ENCODE measurements around the gene CCM2L.
A peak's percentile ranks its signal among the peaks of the same experiment; 100 is the strongest.

CCM2L gene

DNA sequence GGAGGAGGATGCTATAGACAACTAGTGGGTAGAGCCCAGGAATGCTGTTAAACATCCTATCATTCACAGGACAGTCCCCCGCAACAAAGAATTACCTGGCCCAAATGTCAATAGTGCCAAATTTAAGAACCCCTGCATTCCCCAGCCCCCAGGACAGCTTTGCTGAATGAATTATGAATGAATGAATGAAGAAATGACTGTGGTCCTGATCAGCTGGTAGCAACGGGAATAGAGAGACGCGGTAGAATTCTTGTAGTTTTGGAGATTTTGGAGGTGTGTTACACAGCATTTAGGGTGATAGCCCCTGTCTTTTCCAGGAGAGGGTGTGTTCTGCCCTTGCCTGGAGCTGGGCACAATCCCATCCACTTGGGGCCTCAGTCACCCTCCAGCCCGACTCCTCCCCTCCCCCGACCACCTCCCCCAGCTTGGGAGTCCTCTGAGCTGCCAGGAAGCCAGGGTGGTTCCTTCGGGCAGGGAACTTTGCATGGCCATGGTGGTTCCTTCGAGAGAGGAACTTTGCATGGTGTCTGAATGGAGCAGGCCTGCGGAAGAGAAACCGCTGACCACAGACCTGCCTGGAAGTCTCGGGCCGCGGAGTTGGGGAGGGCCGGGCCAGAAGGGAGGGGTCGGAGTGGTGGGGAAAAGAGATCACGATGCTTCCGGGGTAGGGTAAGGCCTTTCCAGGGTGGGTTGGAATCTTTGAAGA is 40.8 kb downstream of the CCM2L start:
- Histone ChIP-seq H3K36me3 (ENCODE audit: control insufficient read depth in 1 of 2, insufficient read depth in 2 of 2, low read depth in 1 of 2, low read length in 2 of 2) (peaks cover 0 to 3% of the 10 kb centered on the region in 2 experiments), H3K18ac (ENCODE audit: low read depth in 1 of 2, low read length in 2 of 2) (no peak overlapping the region), H2BK12ac (ENCODE audit: low read length in 2 of 2) (no peak overlapping the region), H3K23ac (ENCODE audit: low read length in 2 of 2) (peak overlapping the region in 1 of 2 experiments; percentile 83), H3K4ac (ENCODE audit: low read depth in 1 of 2, low read length in 2 of 2) (no peak overlapping the region), H3K4me1 (ENCODE audit: control insufficient read depth, insufficient read depth, low read depth, low read length) (peaks cover 8% of the 10 kb centered on the region), H2BK15ac (ENCODE audit: low read depth, poor library complexity, severe bottlenecking) (no peak overlapping the region), H4K91ac (ENCODE audit: low read length) (no peak overlapping the region), H3K79me1 (replicated peaks; ENCODE audit: low read length, poor library complexity, severe bottlenecking) (no peaks in the 10 kb centered on the region), H3K9ac (ENCODE audit: low read length) (no peak overlapping the region), H3K4me3 (ENCODE audit: insufficient read depth in 1 of 2, low read depth in 1 of 2, low read length in 2 of 2) (no peak overlapping the region), H4K8ac (ENCODE audit: low read length) (no peak overlapping the region), H3K9me3 (ENCODE audit: control insufficient read depth, low read length) (no peaks in the 10 kb centered on the region), H2BK5ac (ENCODE audit: low read depth, low read length, poor library complexity, severe bottlenecking) (no peak overlapping the region), H2AK5ac (ENCODE audit: low read length, severe bottlenecking) (no peak overlapping the region), H3K27ac (ENCODE audit: low read length, poor library complexity, severe bottlenecking) (no peak overlapping the region), H2AFZ (ENCODE audit: low read depth, low read length) (no peak overlapping the region), H3K4me2 (ENCODE audit: low read length, poor library complexity, severe bottlenecking) (no peak overlapping the region), H2BK120ac (ENCODE audit: low read depth, low read length) (no peak overlapping the region), H3K27me3 (ENCODE audit: control insufficient read depth in 1 of 2, insufficient read depth in 1 of 2, low read length in 2 of 2) (peaks cover 71 to 77% of the 10 kb centered on the region in 2 experiments), H3K14ac (ENCODE audit: low read length in 2 of 2) (no peak overlapping the region)
- 25% methylated on average over 16 of the region's 17 CpGs for whole genome bisulfite sequencing
- DNase-seq: no peak

DNA sequence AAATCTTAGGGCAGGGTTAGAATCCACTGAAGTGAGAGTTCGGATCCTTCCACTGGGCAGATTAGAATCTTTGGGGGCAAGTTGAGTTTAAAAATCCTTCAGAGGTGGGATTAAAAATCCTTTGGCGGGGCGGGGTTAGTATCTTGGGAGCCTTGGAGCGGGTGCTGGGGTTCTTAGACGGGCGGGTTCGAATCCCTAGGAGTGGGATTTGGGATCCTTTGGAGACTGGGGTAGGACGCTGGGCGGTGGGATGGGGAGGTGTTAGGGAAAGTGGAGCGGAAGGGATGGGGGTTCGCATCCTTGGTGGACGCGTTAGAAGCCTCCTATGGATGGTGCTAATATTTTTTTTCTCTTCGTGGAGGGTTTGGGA is 41.5 kb downstream of the CCM2L start:
- DNase-seq: no peak
- Histone ChIP-seq H2AFZ (ENCODE audit: low read depth, low read length) (peak overlapping the region; percentile 19), H2AK5ac (ENCODE audit: low read length, severe bottlenecking) (no peak overlapping the region), H3K4me1 (ENCODE audit: control insufficient read depth, insufficient read depth, low read depth, low read length) (peaks cover 8% of the 10 kb centered on the region), H3K4me3 (ENCODE audit: insufficient read depth in 1 of 2, low read depth in 1 of 2, low read length in 2 of 2) (no peak overlapping the region), H4K8ac (ENCODE audit: low read length) (no peak overlapping the region), H2BK15ac (ENCODE audit: low read depth, poor library complexity, severe bottlenecking) (no peak overlapping the region), H3K9ac (ENCODE audit: low read length) (no peak overlapping the region), H2BK12ac (ENCODE audit: low read length in 2 of 2) (no peak overlapping the region), H3K27me3 (ENCODE audit: control insufficient read depth in 1 of 2, insufficient read depth in 1 of 2, low read length in 2 of 2) (peaks cover 66 to 77% of the 10 kb centered on the region in 2 experiments), H3K79me1 (replicated peaks; ENCODE audit: low read length, poor library complexity, severe bottlenecking) (no peaks in the 10 kb centered on the region), H3K27ac (ENCODE audit: low read length, poor library complexity, severe bottlenecking) (no peak overlapping the region), H3K23ac (ENCODE audit: low read length in 2 of 2) (no peak overlapping the region), H3K9me3 (ENCODE audit: control insufficient read depth, low read length) (no peaks in the 10 kb centered on the region), H3K36me3 (ENCODE audit: control insufficient read depth in 1 of 2, insufficient read depth in 2 of 2, low read depth in 1 of 2, low read length in 2 of 2) (peaks cover 0 to 3% of the 10 kb centered on the region in 2 experiments), H4K91ac (ENCODE audit: low read length) (no peak overlapping the region), H3K4ac (ENCODE audit: low read depth in 1 of 2, low read length in 2 of 2) (no peak overlapping the region), H3K4me2 (ENCODE audit: low read length, poor library complexity, severe bottlenecking) (no peak overlapping the region), H2BK120ac (ENCODE audit: low read depth, low read length) (no peak overlapping the region), H2BK5ac (ENCODE audit: low read depth, low read length, poor library complexity, severe bottlenecking) (peak overlapping the region; percentile 21), H3K14ac (ENCODE audit: low read length in 2 of 2) (no peak overlapping the region), H3K18ac (ENCODE audit: low read depth in 1 of 2, low read length in 2 of 2) (no peak overlapping the region)
- WGBS: 16% methylated on average over 14 of the region's 14 CpGs

- H3K9me3 ChIP-seq (ENCODE audit: control insufficient read depth, low read length): no peaks in the 10 kb centered on the region
- WGBS: 6% methylated on average over 58 of the region's 58 CpGs
- H2BK15ac ChIP-seq (ENCODE audit: low read depth, poor library complexity, severe bottlenecking): peak within 1 kb of the TSS; percentile 23
These were observed 42.0 kb downstream of the CCM2L start, which contains the start of gene HCK for GRCh38 chr20:32052090-32052777. Gene HCK, plus strand, starts transcription at chr20:32052242.

DNA sequence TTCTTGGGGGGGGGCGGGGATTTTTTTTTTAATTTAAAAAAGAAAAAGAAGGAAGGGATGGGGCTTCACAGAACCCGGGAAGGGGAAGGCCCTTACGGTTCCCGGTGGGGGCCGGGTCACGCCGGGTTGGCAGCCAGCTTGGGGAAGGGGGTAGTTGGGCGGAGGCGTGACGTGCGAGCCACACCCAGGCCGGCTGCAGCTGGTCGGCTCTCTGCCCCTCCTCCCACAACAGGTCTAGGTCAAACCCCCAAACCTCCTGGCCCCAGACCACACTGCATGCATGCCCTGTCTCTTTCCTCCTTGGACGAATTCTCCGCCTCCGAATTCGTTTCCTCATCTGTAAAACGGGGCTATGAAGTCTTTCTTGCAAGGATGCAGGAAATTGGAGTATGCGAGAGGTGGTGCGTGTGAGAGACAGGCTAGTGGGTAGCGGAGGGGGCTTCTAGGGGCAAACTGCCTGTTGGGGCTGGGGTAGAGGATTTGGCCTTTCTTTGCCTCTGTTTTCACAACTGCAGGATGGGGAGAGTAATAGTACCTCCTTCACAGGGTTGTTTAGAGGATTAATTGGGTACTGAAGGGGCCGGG is 42.6 kb downstream of the CCM2L start:
- Histone ChIP-seq H3K14ac (ENCODE audit: low read length in 2 of 2) (no peak overlapping the region), H3K18ac (ENCODE audit: low read depth in 1 of 2, low read length in 2 of 2) (no peak overlapping the region), H2BK15ac (ENCODE audit: low read depth, poor library complexity, severe bottlenecking) (peak overlapping the region; percentile 23), H3K4me1 (ENCODE audit: control insufficient read depth, insufficient read depth, low read depth, low read length) (peaks cover 8% of the 10 kb centered on the region), H3K27me3 (ENCODE audit: control insufficient read depth in 1 of 2, insufficient read depth in 1 of 2, low read length in 2 of 2) (peaks cover 69 to 81% of the 10 kb centered on the region in 2 experiments), H2AK5ac (ENCODE audit: low read length, severe bottlenecking) (no peak overlapping the region), H3K23ac (ENCODE audit: low read length in 2 of 2) (peak overlapping the region in 1 of 2 experiments; percentile 53), H3K79me1 (replicated peaks; ENCODE audit: low read length, poor library complexity, severe bottlenecking) (no peaks in the 10 kb centered on the region), H2BK12ac (ENCODE audit: low read length in 2 of 2) (no peak overlapping the region), H3K9ac (ENCODE audit: low read length) (no peak overlapping the region), H3K4me3 (ENCODE audit: insufficient read depth in 1 of 2, low read depth in 1 of 2, low read length in 2 of 2) (no peak overlapping the region), H2BK120ac (ENCODE audit: low read depth, low read length) (no peak overlapping the region), H3K4me2 (ENCODE audit: low read length, poor library complexity, severe bottlenecking) (no peak overlapping the region), H3K4ac (ENCODE audit: low read depth in 1 of 2, low read length in 2 of 2) (no peak overlapping the region), H3K27ac (ENCODE audit: low read length, poor library complexity, severe bottlenecking) (no peak overlapping the region), H4K91ac (ENCODE audit: low read length) (no peak overlapping the region), H3K36me3 (ENCODE audit: control insufficient read depth in 1 of 2, insufficient read depth in 2 of 2, low read depth in 1 of 2, low read length in 2 of 2) (peaks cover 0 to 3% of the 10 kb centered on the region in 2 experiments), H3K9me3 (ENCODE audit: control insufficient read depth, low read length) (no peaks in the 10 kb centered on the region), H2AFZ (ENCODE audit: low read depth, low read length) (no peak overlapping the region), H2BK5ac (ENCODE audit: low read depth, low read length, poor library complexity, severe bottlenecking) (no peak overlapping the region), H4K8ac (ENCODE audit: low read length) (no peak overlapping the region)
- DNase-seq: no peak
- 29% methylated on average over 17 of the region's 22 CpGs for WGBS

More at GRCh38 chr20:32052090-32052777, 42.0 kb downstream of the CCM2L start, which contains the start of gene HCK:
- Histone ChIP-seq H3K79me1 (replicated peaks; ENCODE audit: low read length, poor library complexity, severe bottlenecking) (no peaks in the 10 kb centered on the region), H3K23ac (ENCODE audit: low read length in 2 of 2) (peak within 1 kb of the TSS in 1 of 2 experiments; percentile 96), H3K27ac (ENCODE audit: low read length, poor library complexity, severe bottlenecking) (no peak within 1 kb of the TSS), H3K27me3 (ENCODE audit: control insufficient read depth in 1 of 2, insufficient read depth in 1 of 2, low read length in 2 of 2) (peaks cover 68 to 80% of the 10 kb centered on the region in 2 experiments), H3K4me3 (ENCODE audit: insufficient read depth in 1 of 2, low read depth in 1 of 2, low read length in 2 of 2) (no peak within 1 kb of the TSS), H2AFZ (ENCODE audit: low read depth, low read length) (peak within 1 kb of the TSS; percentile 19), H2BK120ac (ENCODE audit: low read depth, low read length) (no peak within 1 kb of the TSS), H2BK12ac (ENCODE audit: low read length in 2 of 2) (no peak within 1 kb of the TSS), H3K36me3 (ENCODE audit: control insufficient read depth in 1 of 2, insufficient read depth in 2 of 2, low read depth in 1 of 2, low read length in 2 of 2) (peaks cover 0 to 3% of the 10 kb centered on the region in 2 experiments), H3K18ac (ENCODE audit: low read depth in 1 of 2, low read length in 2 of 2) (no peak within 1 kb of the TSS), H4K91ac (ENCODE audit: low read length) (no peak within 1 kb of the TSS), H2BK5ac (ENCODE audit: low read depth, low read length, poor library complexity, severe bottlenecking) (peak within 1 kb of the TSS; percentile 21), H3K9ac (ENCODE audit: low read length) (no peak within 1 kb of the TSS), H3K4me2 (ENCODE audit: low read length, poor library complexity, severe bottlenecking) (no peak within 1 kb of the TSS), H3K4ac (ENCODE audit: low read depth in 1 of 2, low read length in 2 of 2) (no peak within 1 kb of the TSS), H2AK5ac (ENCODE audit: low read length, severe bottlenecking) (no peak within 1 kb of the TSS), H3K4me1 (ENCODE audit: control insufficient read depth, insufficient read depth, low read depth, low read length) (peaks cover 8% of the 10 kb centered on the region), H3K14ac (ENCODE audit: low read length in 2 of 2) (no peak within 1 kb of the TSS), H4K8ac (ENCODE audit: low read length) (no peak within 1 kb of the TSS)
- DNase-seq: no peak
